ENCODE measurements around the gene KIF12.

DNA sequence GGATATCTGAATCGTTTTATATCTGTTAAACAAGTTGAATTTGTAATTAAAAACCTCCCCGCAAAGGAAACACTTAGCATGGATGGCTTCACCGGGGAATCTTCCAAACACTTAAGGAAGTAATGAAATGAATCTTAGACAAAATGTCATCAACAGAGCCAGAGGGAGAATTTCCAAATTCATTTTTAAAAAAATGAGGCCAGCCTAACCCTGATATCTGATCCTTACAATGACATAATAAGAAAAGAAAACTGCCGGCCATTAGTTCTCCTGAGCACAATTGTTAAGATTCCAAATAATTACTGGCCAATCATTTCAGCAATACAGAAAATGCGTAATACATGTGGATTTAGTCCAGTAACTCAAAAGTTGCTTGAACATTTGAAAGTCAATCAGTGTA lies 6.1 kb upstream of the KIF12 start:
- TF ChIP-seq CTCF (IDR thresholded peaks at IDR 0.05; ENCODE audit: control extremely low read depth in 1 of 3, insufficient read depth in 1 of 3, low read depth in 1 of 3, low read length in 3 of 3) (no peak), TAF1 (IDR thresholded peaks at IDR 0.05; ENCODE audit: low read depth, low read length) (no peak), CEBPB (IDR thresholded peaks at IDR 0.05; ENCODE audit: low read depth, low read length) (no peak)
- TF ChIP-seq, protein P1, sequence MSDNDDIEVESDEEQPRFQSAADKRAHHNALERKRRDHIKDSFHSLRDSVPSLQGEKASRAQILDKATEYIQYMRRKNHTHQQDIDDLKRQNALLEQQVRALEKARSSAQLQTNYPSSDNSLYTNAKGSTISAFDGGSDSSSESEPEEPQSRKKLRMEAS (IDR thresholded peaks at IDR 0.05) = no peak

All from H1 (cell line).